ENCODE measurements around the gene PIK3CD. TPM values are rescaled to one million over a fixed set of nuclear protein-coding genes. Genes with fewer than 3 reads are reported as not detected.

The PIK3CD gene
- total and polyA plus RNA-seq, 2 experiments from 2014 or later: 6.6 to 32.1 TPM

DNA sequence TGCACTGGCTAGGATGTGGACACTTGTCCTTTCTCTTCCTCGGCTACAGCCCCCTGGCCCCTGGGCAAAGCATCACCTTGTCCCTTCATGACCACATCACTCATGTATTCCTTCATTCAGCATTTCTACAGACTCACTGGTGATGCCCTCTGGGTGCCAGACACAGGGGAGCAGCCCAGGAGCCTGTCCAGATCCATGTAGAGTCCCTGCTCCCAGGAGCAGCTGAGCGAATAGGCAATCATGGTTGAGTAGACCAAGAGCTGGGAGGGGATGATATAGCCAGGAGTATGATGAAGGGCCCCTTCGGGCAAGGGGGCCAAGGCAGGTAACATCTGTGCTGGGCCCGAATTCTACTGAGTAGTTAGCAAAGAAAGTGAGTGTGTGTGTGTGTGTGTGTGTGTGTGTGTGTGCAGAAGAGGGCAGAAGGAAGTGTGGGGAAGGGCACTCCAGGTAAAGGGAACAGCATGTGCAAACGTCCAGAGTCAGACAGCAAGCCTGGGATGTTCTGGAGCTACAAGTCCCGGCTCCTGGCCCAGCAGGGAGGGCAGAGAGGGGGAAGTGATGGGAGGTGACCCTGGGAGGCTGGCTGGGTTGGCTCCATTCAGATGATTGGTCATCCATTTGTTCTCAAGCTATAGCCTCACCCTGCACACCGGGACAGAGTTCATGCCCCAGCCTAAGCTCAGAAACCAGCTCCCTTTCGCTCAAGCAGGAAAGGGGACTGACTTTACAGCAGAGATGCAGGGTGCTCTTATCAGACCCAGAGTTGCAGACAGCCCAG, 21.0 kb upstream of the PIK3CD start:
- 0 out of 3 replicates have a peak, but pooled peaks cover 2% of the 10 kb centered on the region for H3K9me3 Mint-ChIP-seq

DNA sequence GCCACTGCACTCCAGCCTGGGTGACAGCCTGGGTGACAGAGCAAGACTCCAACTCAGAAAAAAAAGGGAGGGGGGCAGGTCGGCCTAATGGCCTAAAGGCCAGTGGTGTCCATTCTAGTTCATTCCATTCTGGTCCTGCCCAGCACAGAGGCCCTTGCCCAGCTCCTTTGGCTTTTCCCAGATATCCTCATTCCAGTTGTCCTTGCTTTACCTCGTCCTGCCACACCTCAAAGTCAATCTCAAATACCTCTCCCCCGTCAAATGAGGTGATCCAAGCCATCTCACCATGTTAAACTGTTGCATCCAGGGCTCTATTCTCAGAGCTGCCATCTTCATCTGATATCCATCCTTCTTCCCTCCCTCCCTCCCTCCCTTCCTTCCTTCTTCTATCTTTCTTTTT, 19.9 kb upstream of the PIK3CD start:
- Histone ChIP-seq H3K79me2 (replicated peaks; ENCODE audit: insufficient read depth) (no peaks in the 10 kb centered on the region), H3K9me2 (ENCODE audit: insufficient read depth) (no peaks in the 10 kb centered on the region), H3F3A (replicated peaks; ENCODE audit: low read depth) (no peaks in the 10 kb centered on the region), H2AFZ (no peak overlapping the region), H4K20me1 (replicated peaks; ENCODE audit: insufficient read depth) (no peaks in the 10 kb centered on the region), H3K4me1 (ENCODE audit: insufficient read depth) (no peaks in the 10 kb centered on the region), H3K27ac (ENCODE audit: low read depth) (no peak overlapping the region), H3K4me2 (no peak overlapping the region), H3K4me3 (no peak overlapping the region), H3K36me3 (ENCODE audit: insufficient read depth) (no peaks in the 10 kb centered on the region), H3K27me3 (ENCODE audit: insufficient read depth) (peaks cover 4% of the 10 kb centered on the region; the same call in 1 of the 2 replicates)
- H3K4me1 Mint-ChIP-seq: peaks cover 9% of the 10 kb centered on the region; the same call in 2 of the 3 replicates
- peaks cover 10% of the 10 kb centered on the region for H3K27me3 Mint-ChIP-seq (ENCODE audit: insufficient read depth, low read depth, poor library complexity)
- no peak overlapping the region for H3K27ac Mint-ChIP-seq
- no peak overlapping the region for H3K4me3 Mint-ChIP-seq
- H3K9me3 Mint-ChIP-seq: no peaks in the 10 kb centered on the region
- DNase-seq (ENCODE audit: low spot score): no peak
- H3K36me3 Mint-ChIP-seq (ENCODE audit: low read depth): no peaks in the 10 kb centered on the region
- ATAC-seq: no peak
- TF ChIP-seq EZH2phosphoT487 (IDR thresholded peaks at IDR 0.05; ENCODE audit: unreplicated experiment) (no peak), CREB1 (CRISPR knock-in tag; IDR thresholded peaks at IDR 0.05; ENCODE audit: low read depth) (no peak), EZH2 (IDR thresholded peaks at IDR 0.05; ENCODE audit: low read depth, unreplicated experiment) (no peak), POLR2AphosphoS5 (IDR thresholded peaks at IDR 0.05; ENCODE audit: low read depth) (no peak), STAT1 (IDR thresholded peaks at IDR 0.05; ENCODE audit: unreplicated experiment) (no peak)
- TF ChIP-seq, protein P1, sequence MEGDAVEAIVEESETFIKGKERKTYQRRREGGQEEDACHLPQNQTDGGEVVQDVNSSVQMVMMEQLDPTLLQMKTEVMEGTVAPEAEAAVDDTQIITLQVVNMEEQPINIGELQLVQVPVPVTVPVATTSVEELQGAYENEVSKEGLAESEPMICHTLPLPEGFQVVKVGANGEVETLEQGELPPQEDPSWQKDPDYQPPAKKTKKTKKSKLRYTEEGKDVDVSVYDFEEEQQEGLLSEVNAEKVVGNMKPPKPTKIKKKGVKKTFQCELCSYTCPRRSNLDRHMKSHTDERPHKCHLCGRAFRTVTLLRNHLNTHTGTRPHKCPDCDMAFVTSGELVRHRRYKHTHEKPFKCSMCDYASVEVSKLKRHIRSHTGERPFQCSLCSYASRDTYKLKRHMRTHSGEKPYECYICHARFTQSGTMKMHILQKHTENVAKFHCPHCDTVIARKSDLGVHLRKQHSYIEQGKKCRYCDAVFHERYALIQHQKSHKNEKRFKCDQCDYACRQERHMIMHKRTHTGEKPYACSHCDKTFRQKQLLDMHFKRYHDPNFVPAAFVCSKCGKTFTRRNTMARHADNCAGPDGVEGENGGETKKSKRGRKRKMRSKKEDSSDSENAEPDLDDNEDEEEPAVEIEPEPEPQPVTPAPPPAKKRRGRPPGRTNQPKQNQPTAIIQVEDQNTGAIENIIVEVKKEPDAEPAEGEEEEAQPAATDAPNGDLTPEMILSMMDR (conservative IDR thresholded peaks at IDR 0.05; ENCODE audit: low read depth in 2 of 2): no peak
- TF ChIP-seq, protein P2, sequence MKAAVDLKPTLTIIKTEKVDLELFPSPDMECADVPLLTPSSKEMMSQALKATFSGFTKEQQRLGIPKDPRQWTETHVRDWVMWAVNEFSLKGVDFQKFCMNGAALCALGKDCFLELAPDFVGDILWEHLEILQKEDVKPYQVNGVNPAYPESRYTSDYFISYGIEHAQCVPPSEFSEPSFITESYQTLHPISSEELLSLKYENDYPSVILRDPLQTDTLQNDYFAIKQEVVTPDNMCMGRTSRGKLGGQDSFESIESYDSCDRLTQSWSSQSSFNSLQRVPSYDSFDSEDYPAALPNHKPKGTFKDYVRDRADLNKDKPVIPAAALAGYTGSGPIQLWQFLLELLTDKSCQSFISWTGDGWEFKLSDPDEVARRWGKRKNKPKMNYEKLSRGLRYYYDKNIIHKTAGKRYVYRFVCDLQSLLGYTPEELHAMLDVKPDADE (IDR thresholded peaks at IDR 0.05): no peak

More for the DNA sequence above, 21.0 kb upstream of the PIK3CD start:
- Mint-ChIP-seq H3K4me1 (peaks cover 9% of the 10 kb centered on the region; the same call in 2 of the 3 replicates), H3K4me3 (no peak overlapping the region), H3K27ac (no peak overlapping the region), H3K36me3 (ENCODE audit: low read depth) (no peaks in the 10 kb centered on the region; the same call in 2 of the 3 replicates), H3K27me3 (ENCODE audit: insufficient read depth, low read depth, poor library complexity) (peaks cover 17% of the 10 kb centered on the region)
- no peak for ATAC-seq
- TF ChIP-seq CREB1 (CRISPR knock-in tag; IDR thresholded peaks at IDR 0.05; ENCODE audit: low read depth) (no peak), ZNF114 (CRISPR knock-in tag; IDR thresholded peaks at IDR 0.05) (no peak), STAT1 (IDR thresholded peaks at IDR 0.05; ENCODE audit: unreplicated experiment) (no peak), NANOG (IDR thresholded peaks at IDR 0.05; ENCODE audit: borderline replicate concordance) (no peak)
- TF ChIP-seq, protein P1 (conservative IDR thresholded peaks at IDR 0.05; ENCODE audit: low read depth in 2 of 2): no peak
- Histone ChIP-seq H3F3A (replicated peaks; ENCODE audit: low read depth) (no peaks in the 10 kb centered on the region), H3K27me3 (ENCODE audit: insufficient read depth) (peaks cover 4% of the 10 kb centered on the region; the same call in 1 of the 2 replicates), H3K36me3 (ENCODE audit: insufficient read depth) (no peaks in the 10 kb centered on the region), H4K20me1 (replicated peaks; ENCODE audit: insufficient read depth) (no peaks in the 10 kb centered on the region), H3K4me3 (no peak overlapping the region), H3K79me2 (replicated peaks; ENCODE audit: insufficient read depth) (no peaks in the 10 kb centered on the region), H3K4me1 (ENCODE audit: insufficient read depth) (no peaks in the 10 kb centered on the region), H2AFZ (no peak overlapping the region), H3K9me2 (ENCODE audit: insufficient read depth) (no peaks in the 10 kb centered on the region), H3K27ac (ENCODE audit: low read depth) (no peak overlapping the region), H3K4me2 (no peak overlapping the region)
- no peak for DNase-seq (ENCODE audit: low spot score)
